Measurements from ENCODE around the gene ISY1. TPM values are rescaled to one million over a fixed set of nuclear protein-coding genes. Genes with fewer than 3 reads are reported as not detected.
"Not testable (repeated sequence)": the region's sequence is repeated elsewhere in the genome, so short reads cannot be mapped to it uniquely, and the experiment has no call there.

The ISY1 gene
- polyA plus RNA-seq, 2 of the 4 experiments (the other 2 are of a cell fraction): 23.2 to 27.6 TPM

GRCh38 chr3:129187857-129188256, 27.0 kb upstream of the ISY1 start:
- H3K4me3 ChIP-seq: no peak overlapping the region
- H3K9me3 ChIP-seq: no peaks in the 10 kb centered on the region
- no peak overlapping the region for H3K4me2 ChIP-seq
- H3K4me1 ChIP-seq: peaks cover 19% of the 10 kb centered on the region
- POLR2A ChIA-PET: no interaction called here
- no peak for TF ChIP-seq ELK1 (IDR thresholded peaks at IDR 0.05; ENCODE audit: low read depth, low read length)
- no peak for TF ChIP-seq ZC3H11A (IDR thresholded peaks at IDR 0.05)
- no peak for DNase-seq (ENCODE audit: low read depth in 1 of 2, low spot score in 1 of 2)
- FAIRE-seq: no peak
- 33% methylated on average over 1 of the region's 1 CpG for WGBS (ENCODE audit: missing lambda C conversion rate)
- H3K27ac ChIP-seq: no peak overlapping the region
- CTCF ChIA-PET: interaction anchor here (4.7 kb wide), 1 partner anchor 58 kb away, joined by 33 read pairs; no protein-coding TSS in a partner anchor
- ATAC-seq: no peak

- FAIRE-seq (no peak), DNase-seq (ENCODE audit: low read depth in 1 of 2, low spot score in 1 of 2) (no peak), ATAC-seq (no peak)
- 85% methylated on average over 3 of the region's 3 CpGs for WGBS (ENCODE audit: missing lambda C conversion rate)
- Histone ChIP-seq H3K4me2 (peak overlapping the region; percentile 85), H3K9me3 (no peaks in the 10 kb centered on the region), H3K4me3 (no peak overlapping the region), H3K4me1 (peaks cover 27% of the 10 kb centered on the region), H3K27ac (peak overlapping the region in 1 of 2 experiments; percentile 99; a peak in 2 of 6 replicates)
- ChIA-PET CTCF (interaction anchor here (1.2 to 4.7 kb wide), 2 partner anchors 60 to 132 kb away, joined by 7 to 33 read pairs; no protein-coding TSS in a partner anchor), POLR2A (interaction anchor here (1.6 to 2.1 kb wide), 3 partner anchors 26 to 64 kb away, joined by 5 to 6 read pairs (median 6); partner anchors contain the start of gene COPG1)
- TF ChIP-seq NR3C1 (IDR thresholded peaks at IDR 0.05) (no peak), FOSB (CRISPR knock-in tag; IDR thresholded peaks at IDR 0.05) (no peak), TFCP2L1 (CRISPR knock-in tag; IDR thresholded peaks at IDR 0.05) (no peak), MAFK (IDR thresholded peaks at IDR 0.05; ENCODE audit: partially characterized antibody) (no peak), POLR2AphosphoS2 (conservative IDR thresholded peaks at IDR 0.05; ENCODE audit: low read length) (no peak), NPAS2 (CRISPR knock-in tag; IDR thresholded peaks at IDR 0.05; ENCODE audit: borderline replicate concordance) (no peak), HOXB13 (CRISPR knock-in tag; IDR thresholded peaks at IDR 0.05; ENCODE audit: low read depth) (no peak)
Observed at GRCh38 chr3:129185783-129186182, 24.9 kb upstream of the ISY1 start.

GRCh38 chr3:129184784-129185542, 24.1 kb upstream of the ISY1 start:
- CTCF ChIA-PET: interaction anchor here (4.7 kb wide), 1 partner anchor 61 kb away, joined by 33 read pairs; no protein-coding TSS in a partner anchor
- H3K27ac ChIP-seq: peak overlapping the region; percentile 99 to 100
- not testable (repeated sequence) for ATAC-seq

GRCh38 chr3:129184396-129184657, 23.5 kb upstream of the ISY1 start:
- ChIA-PET CTCF (interaction anchor here (0.7 to 3.2 kb wide), 4 partner anchors 11 to 81 kb away, joined by 3 to 25 read pairs (median 5); no protein-coding TSS in a partner anchor), POLR2A (interaction anchor here (0.9 to 2.6 kb wide), 11 partner anchors 12 to 132 kb away, joined by 3 to 16 read pairs (median 5); partner anchors contain the start of gene COPG1)
- 3% methylated on average over 5 of the region's 5 CpGs for WGBS (ENCODE audit: missing lambda C conversion rate)
- Histone ChIP-seq H3K4me3 (peak overlapping the region; percentile 98), H3K27ac (peak overlapping the region; percentile 99 to 100), H3K4me2 (peak overlapping the region; percentile 85), H3K9me3 (no peaks in the 10 kb centered on the region), H3K4me1 (peaks cover 41% of the 10 kb centered on the region)
- peak in 1 of 2 experiments; percentile 28; a peak in 3 of 6 replicates for ATAC-seq
- no peak for FAIRE-seq
- DNase-seq (ENCODE audit: low read depth in 1 of 2, low spot score in 1 of 2): peak; percentile 35 to 46
- TF ChIP-seq ZSCAN20 (CRISPR knock-in tag; IDR thresholded peaks at IDR 0.05): no peak
- no peak for TF ChIP-seq REST (IDR thresholded peaks at IDR 0.05)
- TF ChIP-seq MAX (IDR thresholded peaks at IDR 0.05): no peak
- TF ChIP-seq PHF8 (IDR thresholded peaks at IDR 0.05; ENCODE audit: borderline replicate concordance, low read depth): no peak
- no peak for TF ChIP-seq CBX8 (IDR thresholded peaks at IDR 0.05)
- TF ChIP-seq ATOH8 (CRISPR knock-in tag; IDR thresholded peaks at IDR 0.05; ENCODE audit: low read depth): no peak
- TF ChIP-seq USF2 (IDR thresholded peaks at IDR 0.05): no peak
- TF ChIP-seq ZNF302 (CRISPR knock-in tag; IDR thresholded peaks at IDR 0.05): no peak
- no peak for TF ChIP-seq EHMT2 (IDR thresholded peaks at IDR 0.05; ENCODE audit: low read depth)
- no peak for TF ChIP-seq FOSL2 (IDR thresholded peaks at IDR 0.05)
- no peak for TF ChIP-seq FOSL2 (CRISPR knock-in tag; IDR thresholded peaks at IDR 0.05)
- no peak for TF ChIP-seq KDM1A (IDR thresholded peaks at IDR 0.05; ENCODE audit: low read depth)
- no peak for TF ChIP-seq ZC3H11A (IDR thresholded peaks at IDR 0.05)
- TF ChIP-seq TP53 (CRISPR knock-in tag; IDR thresholded peaks at IDR 0.05): no peak
- TF ChIP-seq HOXB5 (CRISPR knock-in tag; IDR thresholded peaks at IDR 0.05): no peak
- no peak for TF ChIP-seq FOSB (CRISPR knock-in tag; IDR thresholded peaks at IDR 0.05)

More at GRCh38 chr3:129184784-129185542, 24.1 kb upstream of the ISY1 start:
- not testable (repeated sequence) for DNase-seq (ENCODE audit: low read depth in 1 of 2, low spot score in 1 of 2); FAIRE-seq; H3K9me3 ChIP-seq
- peaks cover 35% of the 10 kb centered on the region for H3K4me1 ChIP-seq
- 69% methylated on average over 20 of the region's 20 CpGs for WGBS (ENCODE audit: missing lambda C conversion rate)
- H3K4me2 ChIP-seq: peak overlapping the region; percentile 85
- POLR2A ChIA-PET: interaction anchor here (1.6 to 2.1 kb wide), 3 partner anchors 27 to 64 kb away, joined by 5 to 6 read pairs (median 6); partner anchors contain the start of gene COPG1
- peak overlapping the region; percentile 98 for H3K4me3 ChIP-seq
